Smooth muscle cell (in vitro differentiated cells): ENCODE data around the gene MB. TPM values are rescaled to one million over a fixed set of nuclear protein-coding genes. Genes with fewer than 3 reads are reported as not detected.

ENCODE experiments used
- DNase-seq: peaks from one replicate; lab custom pipeline; 2025; ENCODE audit not compliant: unreplicated experiment; lab: John Stamatoyannopoulos, UW
- H2AFZ ChIP-seq: fragments of 200-600 bp; sonication (generic); 2 replicates; pipeline ENCODE4 v1.6.0; 2016; ENCODE audit warnings: antibody characterized with exemption, low read depth, mild to moderate bottlenecking
- H3F3A ChIP-seq: fragments of 200-600 bp; sonication (generic); 2 replicates; pipeline ENCODE4 v1.6.0; 2017; ENCODE audit warnings: antibody characterized with exemption, low read depth
- H3K27ac ChIP-seq: fragments of 200-600 bp; sonication (generic); 2 replicates; pipeline ENCODE4 v1.5.1; 2016; ENCODE audit warnings: low read depth, mild to moderate bottlenecking
- H3K27me3 ChIP-seq: fragments of 200-600 bp; sonication (generic); 2 replicates; pipeline ENCODE4 v1.6.1; 2016; ENCODE audit warnings: low read depth, mild to moderate bottlenecking
- H3K36me3 ChIP-seq: fragments of 200-600 bp; sonication (generic); 2 replicates; pipeline ENCODE4 v1.5.1; 2016; ENCODE audit warnings: low read depth
- H3K4me1 ChIP-seq: fragments of 200-600 bp; sonication (generic); 2 replicates; pipeline ENCODE4 v1.5.1; 2016; ENCODE audit warnings: low read depth
- H3K4me2 ChIP-seq: fragments of 200-600 bp; sonication (generic); 2 replicates; pipeline ENCODE4 v1.6.0; 2016; ENCODE audit warnings: mild to moderate bottlenecking
- H3K4me3 ChIP-seq: fragments of 200-600 bp; sonication (generic); 2 replicates; pipeline ENCODE4 v1.5.1; 2016; ENCODE audit warnings: mild to moderate bottlenecking
- H3K79me2 ChIP-seq: fragments of 200-600 bp; sonication (generic); 2 replicates; pipeline ENCODE4 v1.6.0; 2016; ENCODE audit warnings: low read depth, mild to moderate bottlenecking
- H3K9ac ChIP-seq: fragments of 200-600 bp; sonication (generic); 2 replicates; pipeline ENCODE4 v1.6.0; 2016; ENCODE audit warnings: low read depth
- H3K9me3 ChIP-seq: fragments of 200-600 bp; sonication (generic); replicated peaks from 2 replicates; pipeline ENCODE4 v1.5.1; 2016; ENCODE audit warnings: low read depth
- H4K20me1 ChIP-seq: fragments of 200-600 bp; sonication (generic); 2 replicates; pipeline ENCODE4 v1.6.0; 2016; ENCODE audit warnings: low read depth
- CTCF ChIP-seq: fragments of 200-600 bp; sonication (generic); IDR thresholded peaks from 2 replicates; pipeline ENCODE4 v1.5.1; 2017; ENCODE audit warnings: borderline replicate concordance, mild to moderate bottlenecking, antibody characterized with exemption; ENCODE audit not compliant: insufficient read depth, poor library complexity, severe bottlenecking
- WGBS: methylation state at CpG from one replicate; pipeline ENCODE4 v1.1.7; 2016; ENCODE audit warnings: low lambda C conversion rate; 5-methylcytosine and 5-hydroxymethylcytosine counted together
- polyA plus RNA-seq: library from polyadenylated mRNA; unstranded; fragments of >200 nt; fragmentation: Nextera tagmentation; extraction: Ambion mirVana; gene quantifications from 2 replicates; pipeline ENCODE4 v1.2.1, GENCODE V29; 2016
- total RNA-seq: library from RNA; depleted of rRNA; stranded (reverse); fragments of >200 nt; gene quantifications from 2 replicates; pipeline ENCODE4 v1.2.3, GENCODE V29; 2014

The MB gene
- total and polyA plus RNA-seq, 2 experiments from 2014 or later, result 0.53 TPM; not detected in 1

- Histone ChIP-seq H3K9ac (no peak overlapping the region), H3F3A (peaks cover 14% of the 10 kb centered on the region), H3K9me3 (no peaks in the 10 kb centered on the region), H3K4me2 (no peak overlapping the region), H3K36me3 (no peaks in the 10 kb centered on the region), H3K27me3 (no peaks in the 10 kb centered on the region), H3K79me2 (no peaks in the 10 kb centered on the region), H3K4me1 (peaks cover 14% of the 10 kb centered on the region), H3K4me3 (no peak overlapping the region), H3K27ac (no peak overlapping the region), H4K20me1 (no peaks in the 10 kb centered on the region), H2AFZ (no peak overlapping the region)
- no peak for TF ChIP-seq CTCF
- no peak for DNase-seq
- 88% methylated on average over 5 of the region's 5 CpGs for WGBS
These were observed 16.9 kb upstream of the MB start for GRCh38 chr22:35634015-35634414.

GRCh38 chr22:35633520-35633919 is 16.4 kb upstream of the MB start:
- DNase-seq, result no peak
- H3K27me3 ChIP-seq, result no peaks in the 10 kb centered on the region
- no peaks in the 10 kb centered on the region for H3K9me3 ChIP-seq
- H3F3A ChIP-seq, result peaks cover 19% of the 10 kb centered on the region
- H4K20me1 ChIP-seq, result no peaks in the 10 kb centered on the region
- H3K4me3 ChIP-seq, result no peak overlapping the region
- H3K27ac ChIP-seq, result no peak overlapping the region
- H2AFZ ChIP-seq, result no peak overlapping the region
- no peak overlapping the region for H3K9ac ChIP-seq
- TF ChIP-seq CTCF, result no peak
- no peak overlapping the region for H3K4me2 ChIP-seq
- H3K4me1 ChIP-seq, result peaks cover 14% of the 10 kb centered on the region
- H3K36me3 ChIP-seq, result no peaks in the 10 kb centered on the region
- WGBS, result over 99% methylated on average over 17 of the region's 18 CpGs
- H3K79me2 ChIP-seq, result no peaks in the 10 kb centered on the region

- 91% methylated on average over 3 of the region's 3 CpGs for WGBS
- H3K27me3 ChIP-seq, result no peaks in the 10 kb centered on the region
- DNase-seq, result no peak
- no peak overlapping the region for H3K27ac ChIP-seq
- H3F3A ChIP-seq, result peaks cover 22% of the 10 kb centered on the region
- H3K4me2 ChIP-seq, result no peak overlapping the region
- peaks cover 10% of the 10 kb centered on the region for H3K4me1 ChIP-seq
- H3K9ac ChIP-seq, result no peak overlapping the region
- no peak overlapping the region for H2AFZ ChIP-seq
- H3K4me3 ChIP-seq, result no peak overlapping the region
- no peaks in the 10 kb centered on the region for H3K79me2 ChIP-seq
- H4K20me1 ChIP-seq, result no peaks in the 10 kb centered on the region
- no peaks in the 10 kb centered on the region for H3K9me3 ChIP-seq
- TF ChIP-seq CTCF, result no peak
- no peaks in the 10 kb centered on the region for H3K36me3 ChIP-seq
These were observed 15.8 kb upstream of the MB start for GRCh38 chr22:35632935-35633334.

- Histone ChIP-seq H4K20me1 (no peaks in the 10 kb centered on the region), H3K9ac (no peak overlapping the region), H3K27ac (no peak overlapping the region), H3K27me3 (no peaks in the 10 kb centered on the region), H3K9me3 (no peaks in the 10 kb centered on the region), H3K4me2 (no peak overlapping the region), H3K79me2 (no peaks in the 10 kb centered on the region), H3F3A (peaks cover 22% of the 10 kb centered on the region), H3K36me3 (no peaks in the 10 kb centered on the region), H3K4me1 (no peaks in the 10 kb centered on the region), H2AFZ (no peak overlapping the region), H3K4me3 (no peak overlapping the region)
- no peak for DNase-seq
- peak; percentile 42 for TF ChIP-seq CTCF
- WGBS, result 62% methylated on average over 5 of the region's 5 CpGs
These were observed 14.5 kb upstream of the MB start for GRCh38 chr22:35631597-35631996.
